WTC11 (cell line): ENCODE data around the gene MINDY4B. TPM values are rescaled to one million over a fixed set of nuclear protein-coding genes. Genes with fewer than 3 reads are reported as not detected.

Source experiments
- ATAC-seq: fragments of 200-7000 bp; cut with Tn5 transposase; 2 replicates; pipeline ENCODE4 v1.10.0; 2021; ENCODE audit warnings: mild to moderate bottlenecking, moderate library complexity
- CTCF ChIA-PET: fragments of 300-600 bp; sonication (Branson Sonifier 250); formaldehyde crosslinking; loops from one replicate; lab custom pipeline; 2021; ENCODE audit warnings: antibody characterized with exemption; lab: Charles Lee
- POLR2A ChIA-PET: fragments of 350-600 bp; sonication (Branson Sonifier 250); formaldehyde crosslinking; loops from one replicate; lab custom pipeline; 2021; ENCODE audit warnings: antibody characterized with exemption; lab: Charles Lee
- DNase-seq: peaks from one replicate; pipeline ENCODE4 v3.0.0; 2021; ENCODE audit warnings: low spot score
- H3K27ac Mint-ChIP-seq: 2 replicates; pipeline ENCODE4 v1.8.0; 2021; ENCODE audit warnings: mixed read lengths
- H3K27me3 Mint-ChIP-seq: 2 replicates; pipeline ENCODE4 v1.8.0; 2021; ENCODE audit warnings: low read depth, mild to moderate bottlenecking, moderate library complexity, mixed read lengths
- H3K36me3 Mint-ChIP-seq: 2 replicates; pipeline ENCODE4 v1.8.0; 2021; ENCODE audit warnings: mixed read lengths
- H3K4me1 Mint-ChIP-seq: 2 replicates; pipeline ENCODE4 v1.8.0; 2022; ENCODE audit warnings: mixed read lengths
- H3K4me3 Mint-ChIP-seq: 2 replicates; pipeline ENCODE4 v1.8.0; 2021; ENCODE audit warnings: mild to moderate bottlenecking, moderate library complexity, mixed read lengths
- H3K9me3 Mint-ChIP-seq: 2 replicates; pipeline ENCODE4 v1.8.0; 2021; ENCODE audit warnings: mixed read lengths
- CREB1 ChIP-seq: sonication (generic); formaldehyde crosslinking; IDR thresholded peaks from 2 replicates; pipeline ENCODE4 v1.8.0; 2023; ENCODE audit warnings: mild to moderate bottlenecking, missing genetic modification reagents
- FOXK1 ChIP-seq: sonication (generic); formaldehyde crosslinking; IDR thresholded peaks from 2 replicates; pipeline ENCODE4 v1.8.0; 2022; ENCODE audit warnings: mild to moderate bottlenecking, moderate library complexity, missing genetic modification reagents
- JUN ChIP-seq: sonication (generic); formaldehyde crosslinking; IDR thresholded peaks from 2 replicates; pipeline ENCODE4 v1.8.0; 2023; ENCODE audit warnings: mild to moderate bottlenecking, missing genetic modification reagents
- MYBL2 ChIP-seq: sonication (generic); formaldehyde crosslinking; IDR thresholded peaks from 2 replicates; pipeline ENCODE4 v1.8.1; 2023; ENCODE audit warnings: mild to moderate bottlenecking, moderate library complexity, missing genetic modification reagents
- NR1H2 ChIP-seq: sonication (generic); formaldehyde crosslinking; IDR thresholded peaks from 2 replicates; pipeline ENCODE4 v1.9.0; 2021; ENCODE audit warnings: mild to moderate bottlenecking, moderate library complexity, missing genetic modification reagents
- NR2C2 ChIP-seq: sonication (generic); formaldehyde crosslinking; IDR thresholded peaks from 2 replicates; pipeline ENCODE4 v1.8.0; 2022; ENCODE audit warnings: mild to moderate bottlenecking, missing genetic modification reagents
- OVOL2 ChIP-seq: fragments of 250-450 bp; sonication (Bioruptor Pico); IDR thresholded peaks from 2 replicates; pipeline ENCODE4 v1.9.0; 2021; ENCODE audit warnings: mild to moderate bottlenecking, borderline replicate concordance
- SMAD4 ChIP-seq: sonication (generic); formaldehyde crosslinking; IDR thresholded peaks from 2 replicates; pipeline ENCODE4 v1.8.0; 2022; ENCODE audit warnings: mild to moderate bottlenecking, missing genetic modification reagents
- TP53 ChIP-seq: sonication (generic); formaldehyde crosslinking; IDR thresholded peaks from 2 replicates; pipeline ENCODE4 v1.8.1; 2023; ENCODE audit warnings: mild to moderate bottlenecking, missing genetic modification reagents
- ZNF232 ChIP-seq: sonication (generic); formaldehyde crosslinking; IDR thresholded peaks from 2 replicates; pipeline ENCODE4 v1.8.0; 2022; ENCODE audit warnings: mild to moderate bottlenecking, missing genetic modification reagents
- ZNF396 ChIP-seq: fragments of 250-450 bp; sonication (Bioruptor Pico); IDR thresholded peaks from 2 replicates; pipeline ENCODE4 v1.8.0; 2021; ENCODE audit warnings: mild to moderate bottlenecking, moderate library complexity, borderline replicate concordance
- total RNA-seq: library from RNA; stranded (reverse); gene quantifications from 3 replicates; pipeline ENCODE4 v1.2.3, GENCODE V29; 2021
- TF ChIP-seq, protein P1 (sequence below): fragments of 250-450 bp; sonication (Bioruptor Pico); IDR thresholded peaks from 2 replicates; pipeline ENCODE4 v1.9.0; 2021; ENCODE audit warnings: mild to moderate bottlenecking
- TF ChIP-seq, protein P2 (sequence below): sonication (generic); formaldehyde crosslinking; IDR thresholded peaks from 2 replicates; pipeline ENCODE4 v1.8.1; 2022; ENCODE audit warnings: low read depth, mild to moderate bottlenecking, moderate library complexity, missing genetic modification reagents, borderline replicate concordance
- TF ChIP-seq, protein P3 (sequence below): sonication (generic); formaldehyde crosslinking; IDR thresholded peaks from 2 replicates; pipeline ENCODE4 v1.8.0; 2023; ENCODE audit warnings: mild to moderate bottlenecking, missing genetic modification reagents
- TF ChIP-seq, protein P4 (sequence below): sonication (generic); formaldehyde crosslinking; IDR thresholded peaks from 2 replicates; pipeline ENCODE4 v1.8.0; 2022; ENCODE audit warnings: mild to moderate bottlenecking, missing genetic modification reagents
- TF ChIP-seq, protein P5 (sequence below): fragments of 250-450 bp; sonication (Bioruptor Pico); IDR thresholded peaks from 2 replicates; pipeline ENCODE4 v1.9.0; 2021; ENCODE audit warnings: moderate library complexity, mild to moderate bottlenecking, inconsistent platforms, borderline replicate concordance
- TF ChIP-seq, protein P6 (sequence below): sonication (generic); formaldehyde crosslinking; IDR thresholded peaks from 2 replicates; pipeline ENCODE4 v1.8.0; 2022; ENCODE audit warnings: mild to moderate bottlenecking, missing genetic modification reagents
- TF ChIP-seq, protein P7 (sequence below): sonication (generic); formaldehyde crosslinking; conservative IDR thresholded peaks from 2 replicates; pipeline ENCODE4 v1.8.1; 2022; ENCODE audit warnings: mild to moderate bottlenecking, missing genetic modification reagents

Gene MINDY4B
- total RNA-seq, 1 experiment from 2014 or later: not detected

DNA sequence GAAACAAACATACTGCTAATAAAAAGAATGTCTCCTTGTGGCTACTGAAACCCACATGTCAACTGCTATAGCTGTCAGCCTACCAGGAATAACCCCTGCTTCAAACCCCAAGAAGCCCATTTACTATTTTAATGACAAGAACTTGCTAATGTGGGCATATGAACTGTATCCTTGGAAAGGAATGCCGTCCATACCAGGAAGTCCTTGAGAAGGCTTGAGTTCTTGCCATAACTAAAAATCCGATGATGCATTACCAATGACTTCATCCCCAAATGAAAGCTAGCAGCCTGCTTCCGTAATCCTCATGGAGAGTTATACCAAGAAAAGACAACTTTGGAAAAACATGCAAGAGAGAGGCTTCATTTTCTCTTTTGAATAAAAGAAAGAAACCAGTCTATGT, 34.8 kb downstream of the MINDY4B start:
- TF ChIP-seq, protein P1, sequence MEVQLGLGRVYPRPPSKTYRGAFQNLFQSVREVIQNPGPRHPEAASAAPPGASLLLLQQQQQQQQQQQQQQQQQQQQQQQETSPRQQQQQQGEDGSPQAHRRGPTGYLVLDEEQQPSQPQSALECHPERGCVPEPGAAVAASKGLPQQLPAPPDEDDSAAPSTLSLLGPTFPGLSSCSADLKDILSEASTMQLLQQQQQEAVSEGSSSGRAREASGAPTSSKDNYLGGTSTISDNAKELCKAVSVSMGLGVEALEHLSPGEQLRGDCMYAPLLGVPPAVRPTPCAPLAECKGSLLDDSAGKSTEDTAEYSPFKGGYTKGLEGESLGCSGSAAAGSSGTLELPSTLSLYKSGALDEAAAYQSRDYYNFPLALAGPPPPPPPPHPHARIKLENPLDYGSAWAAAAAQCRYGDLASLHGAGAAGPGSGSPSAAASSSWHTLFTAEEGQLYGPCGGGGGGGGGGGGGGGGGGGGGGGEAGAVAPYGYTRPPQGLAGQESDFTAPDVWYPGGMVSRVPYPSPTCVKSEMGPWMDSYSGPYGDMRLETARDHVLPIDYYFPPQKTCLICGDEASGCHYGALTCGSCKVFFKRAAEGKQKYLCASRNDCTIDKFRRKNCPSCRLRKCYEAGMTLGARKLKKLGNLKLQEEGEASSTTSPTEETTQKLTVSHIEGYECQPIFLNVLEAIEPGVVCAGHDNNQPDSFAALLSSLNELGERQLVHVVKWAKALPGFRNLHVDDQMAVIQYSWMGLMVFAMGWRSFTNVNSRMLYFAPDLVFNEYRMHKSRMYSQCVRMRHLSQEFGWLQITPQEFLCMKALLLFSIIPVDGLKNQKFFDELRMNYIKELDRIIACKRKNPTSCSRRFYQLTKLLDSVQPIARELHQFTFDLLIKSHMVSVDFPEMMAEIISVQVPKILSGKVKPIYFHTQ: no peak
- TF ChIP-seq SMAD4 (no peak), TP53 (CRISPR knock-in tag) (no peak)
- TF ChIP-seq, protein P2, sequence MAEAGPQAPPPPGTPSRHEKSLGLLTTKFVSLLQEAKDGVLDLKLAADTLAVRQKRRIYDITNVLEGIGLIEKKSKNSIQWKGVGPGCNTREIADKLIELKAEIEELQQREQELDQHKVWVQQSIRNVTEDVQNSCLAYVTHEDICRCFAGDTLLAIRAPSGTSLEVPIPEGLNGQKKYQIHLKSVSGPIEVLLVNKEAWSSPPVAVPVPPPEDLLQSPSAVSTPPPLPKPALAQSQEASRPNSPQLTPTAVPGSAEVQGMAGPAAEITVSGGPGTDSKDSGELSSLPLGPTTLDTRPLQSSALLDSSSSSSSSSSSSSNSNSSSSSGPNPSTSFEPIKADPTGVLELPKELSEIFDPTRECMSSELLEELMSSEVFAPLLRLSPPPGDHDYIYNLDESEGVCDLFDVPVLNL (CRISPR knock-in tag): no peak
- CTCF ChIA-PET: interaction anchor here (0.8 kb wide), 1 partner anchor 82 kb away, joined by 4 read pairs; no protein-coding TSS in a partner anchor
- Mint-ChIP-seq H3K4me3 (no peak overlapping the region), H3K4me1 (peaks cover 3% of the 10 kb centered on the region), H3K36me3 (no peaks in the 10 kb centered on the region), H3K27me3 (no peaks in the 10 kb centered on the region; the same call in 1 of the 2 replicates), H3K9me3 (peaks cover 9% of the 10 kb centered on the region; the same call in 1 of the 2 replicates), H3K27ac (no peak overlapping the region)
- ATAC-seq (no peak), DNase-seq (no peak)
- POLR2A ChIA-PET: no interaction called here

DNA sequence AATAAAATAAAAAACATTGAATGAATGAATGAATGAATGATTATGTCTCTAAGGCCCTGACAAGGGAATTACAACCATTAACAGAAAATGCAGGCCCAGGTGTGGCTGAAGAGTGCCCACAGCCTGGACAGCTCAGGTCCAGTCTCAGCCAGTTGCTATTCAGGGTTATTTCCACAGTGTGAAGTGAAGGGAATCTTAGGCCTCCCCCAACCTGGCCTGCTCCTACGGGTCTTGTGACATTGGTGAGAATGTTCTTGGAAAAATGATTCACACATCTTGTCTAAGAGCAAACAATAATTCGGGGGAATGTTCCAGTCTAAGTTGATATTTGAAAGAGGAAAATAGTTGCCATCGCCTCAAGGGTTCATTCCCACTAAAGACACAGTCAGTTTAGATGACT, 37.0 kb downstream of the MINDY4B start:
- TF ChIP-seq, protein P3, sequence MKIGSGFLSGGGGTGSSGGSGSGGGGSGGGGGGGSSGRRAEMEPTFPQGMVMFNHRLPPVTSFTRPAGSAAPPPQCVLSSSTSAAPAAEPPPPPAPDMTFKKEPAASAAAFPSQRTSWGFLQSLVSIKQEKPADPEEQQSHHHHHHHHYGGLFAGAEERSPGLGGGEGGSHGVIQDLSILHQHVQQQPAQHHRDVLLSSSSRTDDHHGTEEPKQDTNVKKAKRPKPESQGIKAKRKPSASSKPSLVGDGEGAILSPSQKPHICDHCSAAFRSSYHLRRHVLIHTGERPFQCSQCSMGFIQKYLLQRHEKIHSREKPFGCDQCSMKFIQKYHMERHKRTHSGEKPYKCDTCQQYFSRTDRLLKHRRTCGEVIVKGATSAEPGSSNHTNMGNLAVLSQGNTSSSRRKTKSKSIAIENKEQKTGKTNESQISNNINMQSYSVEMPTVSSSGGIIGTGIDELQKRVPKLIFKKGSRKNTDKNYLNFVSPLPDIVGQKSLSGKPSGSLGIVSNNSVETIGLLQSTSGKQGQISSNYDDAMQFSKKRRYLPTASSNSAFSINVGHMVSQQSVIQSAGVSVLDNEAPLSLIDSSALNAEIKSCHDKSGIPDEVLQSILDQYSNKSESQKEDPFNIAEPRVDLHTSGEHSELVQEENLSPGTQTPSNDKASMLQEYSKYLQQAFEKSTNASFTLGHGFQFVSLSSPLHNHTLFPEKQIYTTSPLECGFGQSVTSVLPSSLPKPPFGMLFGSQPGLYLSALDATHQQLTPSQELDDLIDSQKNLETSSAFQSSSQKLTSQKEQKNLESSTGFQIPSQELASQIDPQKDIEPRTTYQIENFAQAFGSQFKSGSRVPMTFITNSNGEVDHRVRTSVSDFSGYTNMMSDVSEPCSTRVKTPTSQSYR (CRISPR knock-in tag): no peak
- TF ChIP-seq, protein P4, sequence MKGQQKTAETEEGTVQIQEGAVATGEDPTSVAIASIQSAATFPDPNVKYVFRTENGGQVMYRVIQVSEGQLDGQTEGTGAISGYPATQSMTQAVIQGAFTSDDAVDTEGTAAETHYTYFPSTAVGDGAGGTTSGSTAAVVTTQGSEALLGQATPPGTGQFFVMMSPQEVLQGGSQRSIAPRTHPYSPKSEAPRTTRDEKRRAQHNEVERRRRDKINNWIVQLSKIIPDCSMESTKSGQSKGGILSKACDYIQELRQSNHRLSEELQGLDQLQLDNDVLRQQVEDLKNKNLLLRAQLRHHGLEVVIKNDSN: no peak
- TF ChIP-seq NR2C2 (CRISPR knock-in tag) (no peak), JUN (no peak), ZNF396 (CRISPR knock-in tag) (no peak), OVOL2 (CRISPR knock-in tag) (no peak), ZNF232 (CRISPR knock-in tag) (no peak), FOXK1 (no peak), CREB1 (CRISPR knock-in tag) (no peak), NR1H2 (CRISPR knock-in tag) (no peak), MYBL2 (CRISPR knock-in tag) (no peak)
- TF ChIP-seq, protein P5, sequence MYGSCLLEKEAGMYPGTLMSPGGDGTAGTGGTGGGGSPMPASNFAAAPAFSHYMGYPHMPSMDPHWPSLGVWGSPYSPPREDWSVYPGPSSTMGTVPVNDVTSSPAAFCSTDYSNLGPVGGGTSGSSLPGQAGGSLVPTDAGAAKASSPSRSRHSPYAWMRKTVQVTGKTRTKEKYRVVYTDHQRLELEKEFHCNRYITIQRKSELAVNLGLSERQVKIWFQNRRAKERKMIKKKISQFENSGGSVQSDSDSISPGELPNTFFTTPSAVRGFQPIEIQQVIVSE (CRISPR knock-in tag): no peak
- TF ChIP-seq, protein P6, sequence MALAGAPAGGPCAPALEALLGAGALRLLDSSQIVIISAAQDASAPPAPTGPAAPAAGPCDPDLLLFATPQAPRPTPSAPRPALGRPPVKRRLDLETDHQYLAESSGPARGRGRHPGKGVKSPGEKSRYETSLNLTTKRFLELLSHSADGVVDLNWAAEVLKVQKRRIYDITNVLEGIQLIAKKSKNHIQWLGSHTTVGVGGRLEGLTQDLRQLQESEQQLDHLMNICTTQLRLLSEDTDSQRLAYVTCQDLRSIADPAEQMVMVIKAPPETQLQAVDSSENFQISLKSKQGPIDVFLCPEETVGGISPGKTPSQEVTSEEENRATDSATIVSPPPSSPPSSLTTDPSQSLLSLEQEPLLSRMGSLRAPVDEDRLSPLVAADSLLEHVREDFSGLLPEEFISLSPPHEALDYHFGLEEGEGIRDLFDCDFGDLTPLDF (CRISPR knock-in tag): no peak
- TF ChIP-seq, protein P7, sequence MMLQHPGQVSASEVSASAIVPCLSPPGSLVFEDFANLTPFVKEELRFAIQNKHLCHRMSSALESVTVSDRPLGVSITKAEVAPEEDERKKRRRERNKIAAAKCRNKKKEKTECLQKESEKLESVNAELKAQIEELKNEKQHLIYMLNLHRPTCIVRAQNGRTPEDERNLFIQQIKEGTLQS: no peak
- TF ChIP-seq, all 79 proteins: peak for 0
- Mint-ChIP-seq H3K27ac (no peak overlapping the region), H3K4me1 (peaks cover 6% of the 10 kb centered on the region), H3K4me3 (no peak overlapping the region), H3K36me3 (no peaks in the 10 kb centered on the region), H3K27me3 (no peaks in the 10 kb centered on the region; the same call in 1 of the 2 replicates), H3K9me3 (peaks cover 14% of the 10 kb centered on the region; the same call in 1 of the 2 replicates)
- CTCF ChIA-PET: no interaction called here
- ATAC-seq (no peak), DNase-seq (no peak)
- POLR2A ChIA-PET: no interaction called here
